ENCODE data around the gene UQCC2. TPM values are rescaled to one million over a fixed set of nuclear protein-coding genes. Genes with fewer than 3 reads are reported as not detected.

The UQCC2 gene
- total RNA-seq, 1 experiment from 2014 or later = 71.2 TPM

- Histone ChIP-seq H3K36me3 (ENCODE audit: low read depth) (peaks cover 28% of the 10 kb centered on the region), H3F3A (ENCODE audit: insufficient read depth, low read depth) (peaks cover 14% of the 10 kb centered on the region; the same call in 1 of the 2 replicates), H2AFZ (no peak overlapping the region), H4K20me1 (ENCODE audit: insufficient read depth) (peaks cover 15% of the 10 kb centered on the region; the same call in 1 of the 2 replicates), H3K4me2 (no peak overlapping the region), H3K79me2 (ENCODE audit: low read depth) (no peaks in the 10 kb centered on the region), H3K4me1 (replicated peaks; ENCODE audit: insufficient read depth) (peaks cover 10% of the 10 kb centered on the region; the same call in 1 of the 2 replicates), H3K9me3 (ENCODE audit: insufficient read depth, low read depth) (no peaks in the 10 kb centered on the region), H3K27ac (no peak overlapping the region), H3K9me2 (ENCODE audit: insufficient read depth) (no peaks in the 10 kb centered on the region), H3K4me3 (no peak overlapping the region), H3K27me3 (ENCODE audit: insufficient read depth, low read depth) (no peaks in the 10 kb centered on the region)
- ChIA-PET CTCF (no interaction called here), POLR2A (ENCODE audit: unreplicated experiment) (interaction anchor here (0.7 kb wide), 1 partner anchor 48 kb away, joined by 3 read pairs; no protein-coding TSS in a partner anchor)
- BruUV-seq (replicated peaks) = no TSS peak
- TF ChIP-seq EZH2 (IDR thresholded peaks at IDR 0.05; ENCODE audit: low read depth) (no peak), CTCF (conservative IDR thresholded peaks at IDR 0.05) (no peak)
- intact Hi-C loops (cut with micrococcal nuclease; ENCODE audit: unreplicated experiment) = no loop called here
- no peak for DNase-seq
These were observed 22.9 kb downstream of the UQCC2 start for GRCh38 chr6:33688451-33689147.

- H3K36me3 ChIP-seq (ENCODE audit: low read depth) = peaks cover 22% of the 10 kb centered on the region
- no peaks in the 10 kb centered on the region for H3K9me2 ChIP-seq (ENCODE audit: insufficient read depth)
- H3K4me1 ChIP-seq (replicated peaks; ENCODE audit: insufficient read depth) = peaks cover 7% of the 10 kb centered on the region; the same call in 1 of the 2 replicates
- H3K4me2 ChIP-seq = no peak overlapping the region
- no peak overlapping the region for H3K27ac ChIP-seq
- H3K79me2 ChIP-seq (ENCODE audit: low read depth) = no peaks in the 10 kb centered on the region
- ChIA-PET POLR2A (ENCODE audit: unreplicated experiment) (interaction anchor here (0.7 kb wide), 1 partner anchor 48 kb away, joined by 3 read pairs; no protein-coding TSS in a partner anchor), CTCF (no interaction called here)
- 0 out of 2 replicates have a peak, but pooled peaks cover 13% of the 10 kb centered on the region for H4K20me1 ChIP-seq (ENCODE audit: insufficient read depth)
- H3K9me3 ChIP-seq (ENCODE audit: insufficient read depth, low read depth) = no peaks in the 10 kb centered on the region
- intact Hi-C loops (cut with micrococcal nuclease; ENCODE audit: unreplicated experiment) = no loop called here
- peaks cover 11% of the 10 kb centered on the region; the same call in 1 of the 2 replicates for H3F3A ChIP-seq (ENCODE audit: insufficient read depth, low read depth)
- DNase-seq = no peak
- TF ChIP-seq EZH2 (IDR thresholded peaks at IDR 0.05; ENCODE audit: low read depth) = no peak
- TF ChIP-seq CTCF (conservative IDR thresholded peaks at IDR 0.05) = no peak
- no peak overlapping the region for H2AFZ ChIP-seq
- no peak overlapping the region for H3K4me3 ChIP-seq
- no TSS peak for BruUV-seq (replicated peaks)
- H3K27me3 ChIP-seq (ENCODE audit: insufficient read depth, low read depth) = no peaks in the 10 kb centered on the region
These were observed 23.5 kb downstream of the UQCC2 start for GRCh38 chr6:33688006-33688405.

DNA sequence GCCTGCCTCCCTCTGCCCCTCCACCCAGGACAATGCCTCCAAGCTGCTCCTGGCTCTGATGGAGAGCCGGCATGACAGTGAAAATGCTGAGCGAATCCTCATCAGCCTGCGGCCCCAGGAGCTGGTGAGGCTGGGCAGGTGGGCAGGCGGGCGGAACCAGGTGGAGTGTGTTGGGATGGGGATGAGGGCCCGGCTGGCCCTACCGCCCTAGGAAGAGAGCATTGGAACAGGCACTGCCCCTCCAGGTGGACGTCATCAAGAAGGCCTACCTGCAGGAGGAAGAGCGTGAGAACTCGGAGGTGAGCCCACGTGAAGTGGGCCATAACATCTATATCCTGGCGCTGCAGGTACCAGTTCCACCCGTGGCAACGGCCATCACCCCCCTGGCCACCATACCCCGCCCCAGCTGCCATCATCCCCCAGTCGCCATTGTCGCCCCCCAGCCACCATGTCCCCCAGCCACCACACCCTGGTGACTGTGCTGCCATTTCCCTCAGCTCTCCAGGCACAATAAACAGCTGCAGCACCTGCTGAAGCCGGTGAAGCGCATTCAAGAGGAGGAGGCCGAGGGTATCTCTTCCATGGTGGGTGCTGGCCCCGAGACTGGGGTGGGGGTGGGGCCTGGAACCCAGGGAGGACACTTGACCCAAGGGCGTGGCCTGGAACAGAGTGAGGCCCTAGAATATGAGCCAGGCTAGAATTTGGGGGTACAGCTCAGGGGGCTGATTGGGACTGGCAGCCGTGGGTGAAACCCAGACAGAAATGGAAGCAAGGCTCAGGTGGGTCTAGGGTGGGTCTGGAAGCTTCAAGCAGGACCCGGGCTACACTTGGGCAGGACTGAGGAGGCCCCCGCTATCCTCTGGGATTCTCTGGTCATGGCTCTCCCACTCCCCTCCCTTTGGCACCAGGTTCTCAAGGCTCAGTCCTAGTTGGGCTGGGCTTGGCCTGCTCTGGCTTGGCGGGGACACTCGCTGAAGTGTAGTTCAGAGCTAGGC lies 24.2 kb downstream of the UQCC2 start:
- TF ChIP-seq CTCF (conservative IDR thresholded peaks at IDR 0.05) = no peak
- TF ChIP-seq EZH2 (IDR thresholded peaks at IDR 0.05; ENCODE audit: low read depth) = no peak
- Histone ChIP-seq H2AFZ (no peak overlapping the region), H3K79me2 (ENCODE audit: low read depth) (no peaks in the 10 kb centered on the region), H3K4me3 (no peak overlapping the region), H3K9me3 (ENCODE audit: insufficient read depth, low read depth) (no peaks in the 10 kb centered on the region), H3K36me3 (ENCODE audit: low read depth) (peaks cover 18% of the 10 kb centered on the region), H3F3A (ENCODE audit: insufficient read depth, low read depth) (peaks cover 6% of the 10 kb centered on the region; the same call in 1 of the 2 replicates), H3K27ac (no peak overlapping the region), H4K20me1 (ENCODE audit: insufficient read depth) (0 out of 2 replicates have a peak, but pooled peaks cover 10% of the 10 kb centered on the region), H3K4me1 (replicated peaks; ENCODE audit: insufficient read depth) (peaks cover 7% of the 10 kb centered on the region; the same call in 1 of the 2 replicates), H3K9me2 (ENCODE audit: insufficient read depth) (no peaks in the 10 kb centered on the region), H3K27me3 (ENCODE audit: insufficient read depth, low read depth) (no peaks in the 10 kb centered on the region), H3K4me2 (no peak overlapping the region)
- ChIA-PET CTCF (no interaction called here), POLR2A (ENCODE audit: unreplicated experiment) (no interaction called here)
- no TSS peak for BruUV-seq (replicated peaks)
- DNase-seq = no peak
- intact Hi-C loops (cut with micrococcal nuclease; ENCODE audit: unreplicated experiment) = no loop called here

Data from PC-9 (cell line).